Sigmoid colon (tissue), 4 donors: Measurements from ENCODE around the gene PLA2G7.

Source experiments
- EP300 ChIP-seq, 4 donors: sonication (generic); formaldehyde crosslinking; IDR thresholded peaks; one replicate each; pipeline ENCODE4 v1.6.1; 2017; ENCODE audit warnings: antibody characterized with exemption in 4 of 4
- POLR2A ChIP-seq, 2 donors: fragments of 450-650 bp; IDR thresholded peaks; one replicate each; pipeline ENCODE4 v1.6.1; 2016; ENCODE audit warnings: antibody characterized with exemption in 2 of 2, mild to moderate bottlenecking in 2 of 2, moderate library complexity in 2 of 2
- POLR2AphosphoS5 ChIP-seq, 4 donors: sonication (generic); formaldehyde crosslinking; IDR thresholded peaks; one replicate each; pipeline ENCODE4 v1.6.1; 2017; ENCODE audit warnings: antibody characterized with exemption in 4 of 4
- TF ChIP-seq, protein P1 (sequence below), 4 experiments: fragments of 450-650 bp in 3 of 4; fragments of 200-600 bp in 1 of 4; IDR thresholded peaks; one replicate each; pipeline ENCODE4 v1.5.1; 2016 to 2019; ENCODE audit warnings: antibody characterized with exemption in 4 of 4, mild to moderate bottlenecking in 3 of 4, moderate library complexity in 2 of 4

DNA sequence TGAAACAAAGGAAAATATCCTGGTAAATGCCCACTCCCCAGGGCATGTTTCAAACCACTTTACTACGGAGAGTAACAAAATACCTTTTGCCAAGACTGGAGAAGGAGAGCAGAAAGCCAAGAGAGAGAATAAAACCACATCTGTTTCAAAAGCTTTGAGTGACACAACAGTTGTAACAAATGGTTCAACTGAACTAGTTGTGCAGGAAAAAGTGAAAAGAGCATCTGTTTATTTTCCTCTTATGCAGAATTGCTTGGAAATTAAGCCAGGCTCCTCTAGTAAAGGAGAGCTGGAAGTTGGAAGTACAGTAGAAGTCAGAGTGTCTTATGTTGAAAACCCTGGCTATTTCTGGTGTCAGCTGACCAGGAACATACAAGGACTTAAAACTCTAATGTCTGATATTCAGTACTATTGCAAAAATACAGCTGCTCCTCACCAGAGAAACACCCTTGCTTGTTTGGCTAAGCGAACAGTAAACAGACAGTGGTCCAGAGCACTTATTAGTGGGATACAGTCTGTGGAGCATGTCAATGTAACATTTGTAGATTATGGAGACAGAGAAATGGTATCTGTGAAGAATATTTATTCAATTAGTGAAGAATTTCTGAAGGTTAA is 44.9 kb downstream of the PLA2G7 start:
- TF ChIP-seq, protein P1, sequence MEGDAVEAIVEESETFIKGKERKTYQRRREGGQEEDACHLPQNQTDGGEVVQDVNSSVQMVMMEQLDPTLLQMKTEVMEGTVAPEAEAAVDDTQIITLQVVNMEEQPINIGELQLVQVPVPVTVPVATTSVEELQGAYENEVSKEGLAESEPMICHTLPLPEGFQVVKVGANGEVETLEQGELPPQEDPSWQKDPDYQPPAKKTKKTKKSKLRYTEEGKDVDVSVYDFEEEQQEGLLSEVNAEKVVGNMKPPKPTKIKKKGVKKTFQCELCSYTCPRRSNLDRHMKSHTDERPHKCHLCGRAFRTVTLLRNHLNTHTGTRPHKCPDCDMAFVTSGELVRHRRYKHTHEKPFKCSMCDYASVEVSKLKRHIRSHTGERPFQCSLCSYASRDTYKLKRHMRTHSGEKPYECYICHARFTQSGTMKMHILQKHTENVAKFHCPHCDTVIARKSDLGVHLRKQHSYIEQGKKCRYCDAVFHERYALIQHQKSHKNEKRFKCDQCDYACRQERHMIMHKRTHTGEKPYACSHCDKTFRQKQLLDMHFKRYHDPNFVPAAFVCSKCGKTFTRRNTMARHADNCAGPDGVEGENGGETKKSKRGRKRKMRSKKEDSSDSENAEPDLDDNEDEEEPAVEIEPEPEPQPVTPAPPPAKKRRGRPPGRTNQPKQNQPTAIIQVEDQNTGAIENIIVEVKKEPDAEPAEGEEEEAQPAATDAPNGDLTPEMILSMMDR (IDR thresholded peaks at IDR 0.05), result no peak
- no peak for TF ChIP-seq POLR2A (IDR thresholded peaks at IDR 0.05)
- TF ChIP-seq POLR2AphosphoS5 (IDR thresholded peaks at IDR 0.05), result no peak
- TF ChIP-seq EP300 (IDR thresholded peaks at IDR 0.05), result no peak
